ENCODE data around the gene ZDHHC11.
A peak's percentile ranks its signal among the peaks of the same experiment; 100 is the strongest.
"Not testable (repeated sequence)": the region's sequence is repeated elsewhere in the genome, so short reads cannot be mapped to it uniquely, and the experiment has no call there.

ZDHHC11 gene

DNA sequence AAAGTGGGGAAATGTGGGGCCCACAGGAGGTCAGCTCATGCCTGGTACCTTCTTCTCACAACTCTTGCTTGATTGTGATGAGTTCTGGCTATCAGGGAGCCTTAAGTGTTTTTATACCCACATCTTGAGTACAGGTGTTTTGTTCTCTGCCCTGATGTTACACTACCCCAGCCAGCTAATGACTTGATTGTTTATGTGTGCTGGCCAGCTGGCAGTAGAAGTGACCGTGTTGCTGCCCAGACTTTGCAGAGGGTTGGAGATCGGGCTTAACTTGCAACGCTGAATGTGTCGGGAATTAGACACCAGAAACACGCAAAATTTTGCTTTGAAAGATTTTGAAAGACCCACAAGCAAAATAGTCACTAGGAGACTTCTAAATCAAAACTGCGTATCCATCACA lies 49.3 kb downstream of the ZDHHC11 start:
- no peak for DNase-seq (ENCODE audit: low read depth, low spot score)
- TF ChIP-seq, protein P1, sequence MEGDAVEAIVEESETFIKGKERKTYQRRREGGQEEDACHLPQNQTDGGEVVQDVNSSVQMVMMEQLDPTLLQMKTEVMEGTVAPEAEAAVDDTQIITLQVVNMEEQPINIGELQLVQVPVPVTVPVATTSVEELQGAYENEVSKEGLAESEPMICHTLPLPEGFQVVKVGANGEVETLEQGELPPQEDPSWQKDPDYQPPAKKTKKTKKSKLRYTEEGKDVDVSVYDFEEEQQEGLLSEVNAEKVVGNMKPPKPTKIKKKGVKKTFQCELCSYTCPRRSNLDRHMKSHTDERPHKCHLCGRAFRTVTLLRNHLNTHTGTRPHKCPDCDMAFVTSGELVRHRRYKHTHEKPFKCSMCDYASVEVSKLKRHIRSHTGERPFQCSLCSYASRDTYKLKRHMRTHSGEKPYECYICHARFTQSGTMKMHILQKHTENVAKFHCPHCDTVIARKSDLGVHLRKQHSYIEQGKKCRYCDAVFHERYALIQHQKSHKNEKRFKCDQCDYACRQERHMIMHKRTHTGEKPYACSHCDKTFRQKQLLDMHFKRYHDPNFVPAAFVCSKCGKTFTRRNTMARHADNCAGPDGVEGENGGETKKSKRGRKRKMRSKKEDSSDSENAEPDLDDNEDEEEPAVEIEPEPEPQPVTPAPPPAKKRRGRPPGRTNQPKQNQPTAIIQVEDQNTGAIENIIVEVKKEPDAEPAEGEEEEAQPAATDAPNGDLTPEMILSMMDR (IDR thresholded peaks at IDR 0.05; ENCODE audit: low read depth, low read length), result no peak
- in situ Hi-C loops (cut with HindIII; ENCODE audit: low sequenced_read_pairs), result no loop called here
- H3K4me3 ChIP-seq (ENCODE audit: low read depth, low read length), result no peak overlapping the region

- DNase-seq (ENCODE audit: low read depth, low spot score); H3K4me3 ChIP-seq (ENCODE audit: low read depth, low read length); in situ Hi-C loops (cut with HindIII; ENCODE audit: low sequenced_read_pairs): not testable (repeated sequence)
Measured at GRCh38 chr5:801055-801454, 49.7 kb downstream of the ZDHHC11 start.

- in situ Hi-C loops (cut with HindIII; ENCODE audit: low sequenced_read_pairs); DNase-seq (ENCODE audit: low read depth, low spot score): not testable (repeated sequence)
Measured at GRCh38 chr5:798505-799138, 52.2 kb downstream of the ZDHHC11 start.

GRCh38 chr5:797986-798385 lies 52.8 kb downstream of the ZDHHC11 start:
- in situ Hi-C loops (cut with HindIII; ENCODE audit: low sequenced_read_pairs); H3K4me3 ChIP-seq (ENCODE audit: low read depth, low read length); DNase-seq (ENCODE audit: low read depth, low spot score): not testable (repeated sequence)

More at GRCh38 chr5:798505-799138, 52.2 kb downstream of the ZDHHC11 start:
- not testable (repeated sequence) for H3K4me3 ChIP-seq (ENCODE audit: low read depth, low read length)

DNA sequence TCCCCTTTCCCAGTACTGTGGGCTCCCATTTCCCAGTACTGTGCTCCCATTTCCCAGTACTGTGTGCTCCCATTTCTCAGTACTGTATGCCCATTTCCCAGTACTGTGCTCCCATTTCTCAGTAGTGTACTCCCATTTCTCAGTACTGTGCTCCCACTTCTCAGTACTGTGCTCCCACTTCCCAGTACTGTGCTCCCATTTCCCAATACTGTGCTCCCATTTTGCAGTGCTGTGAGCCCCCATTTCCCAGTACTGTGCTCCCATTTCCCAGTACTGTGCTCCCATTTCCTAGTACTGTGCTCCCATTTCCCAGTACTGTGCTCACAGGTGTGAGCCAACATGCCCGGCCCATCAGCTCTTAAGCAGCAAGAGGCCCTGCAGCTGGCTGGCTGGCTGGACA lies 54.9 kb downstream of the ZDHHC11 start:
- DNase-seq (ENCODE audit: low read depth, low spot score); in situ Hi-C loops (cut with HindIII; ENCODE audit: low sequenced_read_pairs); H3K4me3 ChIP-seq (ENCODE audit: low read depth, low read length): not testable (repeated sequence)

DNA sequence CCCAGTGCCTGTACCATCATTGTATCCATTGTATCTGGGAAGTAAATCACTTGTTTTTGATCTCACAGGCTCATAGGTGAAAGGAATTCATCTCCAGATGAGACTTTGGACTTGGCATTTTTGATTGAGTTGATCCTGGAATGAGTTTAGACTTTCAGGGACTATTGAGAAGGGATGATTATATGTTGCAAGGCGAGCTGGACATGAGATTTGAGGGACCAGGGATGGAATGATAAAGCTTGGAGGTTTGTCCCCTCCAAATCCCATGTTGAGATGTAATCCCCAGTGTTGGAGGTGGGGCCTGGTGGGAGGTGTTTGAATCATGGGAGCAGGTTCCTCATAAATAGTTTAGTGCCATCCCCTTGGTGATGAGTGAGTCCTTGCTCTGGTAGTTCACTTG lies 55.8 kb downstream of the ZDHHC11 start:
- in situ Hi-C loops (cut with HindIII; ENCODE audit: low sequenced_read_pairs); DNase-seq (ENCODE audit: low read depth, low spot score); H3K4me3 ChIP-seq (ENCODE audit: low read depth, low read length): not testable (repeated sequence)

- DNase-seq (ENCODE audit: low read depth, low spot score); in situ Hi-C loops (cut with HindIII; ENCODE audit: low sequenced_read_pairs): not testable (repeated sequence)
Measured at GRCh38 chr5:788703-789102, 62.1 kb downstream of the ZDHHC11 start.

DNA sequence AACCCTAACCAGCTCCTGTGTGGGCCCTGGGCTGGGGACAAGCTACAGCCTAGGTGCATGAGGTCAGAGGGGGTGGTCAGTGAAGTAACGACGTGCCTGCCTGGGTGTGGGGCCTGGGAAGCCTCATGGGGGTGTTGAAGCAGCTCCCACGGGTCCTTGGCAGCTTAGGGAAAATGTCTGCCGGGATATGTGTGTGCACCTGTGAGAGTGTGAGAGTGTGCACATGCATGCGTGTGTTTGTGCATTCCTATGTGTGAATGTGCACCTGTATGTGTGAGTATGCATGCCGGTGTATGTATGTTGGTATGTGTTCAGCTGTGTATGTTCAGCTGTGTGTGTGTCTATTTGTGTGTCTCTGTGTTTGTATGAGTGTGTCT lies 62.9 kb downstream of the ZDHHC11 start:
- DNase-seq (ENCODE audit: low read depth, low spot score); H3K4me3 ChIP-seq (ENCODE audit: low read depth, low read length); in situ Hi-C loops (cut with HindIII; ENCODE audit: low sequenced_read_pairs): not testable (repeated sequence)

More at GRCh38 chr5:788703-789102, 62.1 kb downstream of the ZDHHC11 start:
- not testable (repeated sequence) for H3K4me3 ChIP-seq (ENCODE audit: low read depth, low read length)

DNA sequence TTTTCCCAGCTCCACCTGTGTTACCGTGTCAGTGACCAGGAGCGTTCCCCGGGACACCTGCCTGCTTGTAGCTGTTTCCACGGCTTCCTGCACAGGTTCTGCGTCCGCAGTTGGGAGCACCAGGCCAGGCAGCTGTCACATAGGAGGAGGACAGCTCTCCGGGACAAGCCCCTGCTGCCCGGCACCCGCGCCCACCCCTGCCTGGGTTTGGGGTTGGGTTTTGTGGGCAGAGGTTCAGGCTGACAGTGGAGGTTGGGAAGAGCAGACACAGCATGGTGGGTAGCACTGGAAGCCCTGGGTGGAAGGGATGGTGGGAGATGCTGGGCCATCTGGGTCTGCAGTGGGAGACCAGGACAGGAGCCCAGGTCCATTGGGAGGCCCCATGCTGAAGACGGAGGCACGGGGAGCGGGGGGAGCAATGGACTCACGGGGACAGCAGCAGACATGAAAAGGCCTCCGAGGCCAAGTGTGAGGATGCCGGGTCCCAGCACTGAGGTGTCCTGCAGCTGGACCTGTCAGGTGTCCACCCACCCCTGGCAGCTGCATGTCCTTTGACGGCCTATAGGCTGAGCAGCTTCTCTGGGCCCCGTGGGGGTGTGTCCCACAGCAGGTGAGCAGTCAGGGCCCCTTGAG lies 63.4 kb downstream of the ZDHHC11 start:
- in situ Hi-C loops (cut with HindIII; ENCODE audit: low sequenced_read_pairs); H3K4me3 ChIP-seq (ENCODE audit: low read depth, low read length); DNase-seq (ENCODE audit: low read depth, low spot score): not testable (repeated sequence)

DNA sequence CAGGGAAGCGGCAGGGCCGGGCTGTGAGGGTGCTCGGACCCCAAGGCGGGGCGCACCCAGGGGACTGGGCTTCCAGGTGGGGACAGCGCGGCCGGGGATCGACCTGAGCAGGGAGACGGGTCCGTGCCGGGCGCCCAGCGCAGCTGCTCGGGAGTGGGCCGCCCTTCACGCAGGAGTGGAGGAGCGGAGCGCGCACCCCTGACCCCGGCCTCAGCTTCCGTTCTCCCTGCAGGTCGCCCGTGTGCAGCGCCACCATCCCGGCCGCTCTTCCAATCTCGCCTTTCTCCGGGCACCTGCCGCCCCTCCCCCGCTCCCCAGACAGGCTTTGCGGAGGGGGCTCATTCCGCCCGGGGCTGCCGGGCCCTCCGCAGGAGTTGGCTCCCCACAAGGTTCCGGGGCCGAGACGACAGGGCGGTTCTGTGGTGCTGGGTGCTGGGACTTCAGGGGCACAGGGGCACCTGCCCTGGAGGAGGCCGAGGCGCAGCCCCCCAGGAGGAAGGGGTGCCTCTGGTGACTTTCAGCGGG lies 65.5 kb downstream of the ZDHHC11 start:
- DNase-seq (ENCODE audit: low read depth, low spot score); H3K4me3 ChIP-seq (ENCODE audit: low read depth, low read length); in situ Hi-C loops (cut with HindIII; ENCODE audit: low sequenced_read_pairs): not testable (repeated sequence)

DNA sequence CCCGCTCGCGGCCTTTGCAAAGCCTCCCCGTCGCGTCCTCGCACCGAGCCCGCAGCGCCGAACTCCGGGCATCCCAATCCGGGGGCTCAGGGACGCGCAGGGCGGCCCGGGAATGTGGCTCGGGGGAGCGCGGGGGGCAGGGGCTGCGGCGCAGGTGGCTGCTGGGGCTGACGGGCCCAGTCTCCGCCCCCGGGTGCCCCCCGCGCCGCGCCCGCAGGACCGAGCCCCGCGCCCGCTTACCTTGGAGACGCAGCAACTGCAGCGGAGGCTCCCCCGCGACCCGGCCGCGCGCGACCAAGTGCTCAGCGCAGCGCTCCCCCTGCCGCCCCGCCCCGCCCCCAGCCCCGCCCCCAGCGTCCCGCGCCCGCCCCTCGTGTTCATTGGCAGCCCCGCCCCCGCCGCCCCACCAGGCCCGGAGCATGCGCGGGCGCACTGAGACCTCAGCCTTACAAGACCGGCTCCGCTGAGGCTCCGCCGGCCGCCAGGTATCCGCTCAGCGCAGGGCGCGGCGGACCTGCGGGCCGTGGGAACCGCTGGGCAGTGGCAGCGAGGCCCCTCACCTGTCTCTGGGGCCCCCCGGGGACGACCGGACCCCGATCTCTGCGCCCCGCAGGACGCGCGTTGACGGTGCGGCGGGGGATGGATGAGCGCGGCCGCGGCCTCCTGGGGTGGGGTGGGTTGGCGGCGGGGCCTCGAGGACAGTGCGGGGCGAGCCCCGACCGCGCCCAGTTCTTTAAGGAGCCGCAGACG lies 66.2 kb downstream of the ZDHHC11 start, which contains the start of gene ZDHHC11B:
Gene ZDHHC11B (minus strand): TSS at position 302 of the 750 bp plus-strand sequence. CDS start 17,810 bp downstream, outside the sequence.
- H3K4me3 ChIP-seq (ENCODE audit: low read depth, low read length), result peak within 1 kb of the TSS; percentile 27
- peak; percentile 72 for DNase-seq (ENCODE audit: low read depth, low spot score)
- in situ Hi-C loops (cut with HindIII; ENCODE audit: low sequenced_read_pairs), result not testable (repeated sequence)

GRCh38 chr5:783881-784427 lies 66.8 kb downstream of the ZDHHC11 start:
- DNase-seq (ENCODE audit: low read depth, low spot score), result not testable (repeated sequence)

GRCh38 chr5:783049-783802 lies 67.6 kb downstream of the ZDHHC11 start:
- H3K4me3 ChIP-seq (ENCODE audit: low read depth, low read length); in situ Hi-C loops (cut with HindIII; ENCODE audit: low sequenced_read_pairs); DNase-seq (ENCODE audit: low read depth, low spot score): not testable (repeated sequence)

More at GRCh38 chr5:783881-784427, 66.8 kb downstream of the ZDHHC11 start:
- in situ Hi-C loops (cut with HindIII; ENCODE audit: low sequenced_read_pairs); H3K4me3 ChIP-seq (ENCODE audit: low read depth, low read length): not testable (repeated sequence)

DNA sequence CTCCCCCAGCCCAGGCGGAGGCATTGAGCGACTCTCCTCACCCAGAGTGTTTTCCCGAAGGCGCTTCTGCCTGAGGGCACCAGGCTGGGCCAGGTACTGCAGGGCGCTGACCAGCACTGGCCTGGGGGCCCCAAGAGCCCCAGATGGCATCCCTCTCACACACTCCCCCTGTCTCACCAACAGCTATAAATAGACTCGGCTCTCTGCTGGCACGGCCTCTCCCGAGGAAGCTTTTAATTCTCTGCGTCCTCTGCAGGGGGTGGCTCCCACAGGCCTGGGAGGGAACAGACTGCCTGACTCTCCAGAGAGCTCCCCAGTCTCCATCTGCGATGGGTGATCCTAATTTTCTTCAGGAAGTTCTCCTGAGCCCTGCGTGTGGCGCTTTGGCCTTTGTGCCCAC lies 68.4 kb downstream of the ZDHHC11 start:
- H3K4me3 ChIP-seq (ENCODE audit: low read depth, low read length); in situ Hi-C loops (cut with HindIII; ENCODE audit: low sequenced_read_pairs); DNase-seq (ENCODE audit: low read depth, low spot score): not testable (repeated sequence)

DNA sequence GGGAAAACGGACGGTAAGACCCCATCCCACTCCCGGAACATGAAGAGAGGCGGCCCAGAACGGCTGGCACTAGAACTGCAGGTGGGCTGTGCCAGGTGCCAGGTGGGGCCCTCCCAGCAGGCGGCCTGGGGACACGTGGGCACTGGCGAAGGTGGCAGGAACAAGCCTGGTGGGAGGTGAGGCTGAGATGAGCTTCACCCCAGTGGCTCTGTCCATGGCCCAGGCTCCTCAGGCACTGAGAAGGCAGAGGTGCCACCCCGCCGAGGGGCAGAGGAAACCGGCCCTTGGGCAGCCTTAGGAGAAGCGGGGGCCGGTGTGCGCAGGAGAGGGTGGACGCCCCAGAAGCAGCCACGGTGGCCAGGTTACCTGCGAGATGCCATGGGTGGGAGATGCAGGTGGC lies 70.2 kb downstream of the ZDHHC11 start:
- H3K4me3 ChIP-seq (ENCODE audit: low read depth, low read length); in situ Hi-C loops (cut with HindIII; ENCODE audit: low sequenced_read_pairs); DNase-seq (ENCODE audit: low read depth, low spot score): not testable (repeated sequence)
